Keratinocyte (primary cell): ENCODE data around the gene INTS14. TPM values are rescaled to one million over a fixed set of nuclear protein-coding genes. Genes with fewer than 3 reads are reported as not detected.

ENCODE experiments used
- DNase-seq: peaks from one replicate; pipeline ENCODE4 v3.0.0-alpha.2; 2011; ENCODE audit warnings: low read depth, missing footprints, low spot score
- FAIRE-seq: peaks from 2 replicates; lab custom pipeline; 2011; peaks lifted over from hg19 to GRCh38; lab: Jason Lieb, UNC
- H2AFZ ChIP-seq: 2 replicates; pipeline ENCODE4 v1.6.0; 2012; ENCODE audit warnings: low read length, control low read depth, inconsistent platforms; ENCODE audit not compliant: control insufficient read depth
- H3K27ac ChIP-seq: 2 replicates; pipeline ENCODE4 v1.5.1; 2011; ENCODE audit warnings: low read length; ENCODE audit not compliant: control insufficient read depth, insufficient read depth
- H3K27me3 ChIP-seq: 3 replicates; pipeline ENCODE4 v1.6.0; 2011; ENCODE audit warnings: low read length; ENCODE audit not compliant: control insufficient read depth, insufficient read depth; ENCODE audit errors: extremely low read depth
- H3K36me3 ChIP-seq, 2 experiments: 2 replicates in 1 of 2; 3 replicates in 1 of 2; pipeline ENCODE4 v1.5.1; 2011; ENCODE audit warnings: low read length in 2 of 2, mild to moderate bottlenecking in 1 of 2; ENCODE audit not compliant: control insufficient read depth in 2 of 2, insufficient read depth in 2 of 2; ENCODE audit errors: extremely low read depth in 1 of 2
- H3K4me1 ChIP-seq: 3 replicates; pipeline ENCODE4 v1.5.1; 2011; ENCODE audit warnings: low read length; ENCODE audit not compliant: control insufficient read depth, insufficient read depth; ENCODE audit errors: extremely low read depth
- H3K4me2 ChIP-seq: 3 replicates; pipeline ENCODE4 v1.6.0; 2011; ENCODE audit warnings: low read depth, low read length; ENCODE audit not compliant: control insufficient read depth, insufficient read depth; ENCODE audit errors: extremely low read depth
- H3K4me3 ChIP-seq, 3 experiments: fragments of 200-600 bp in 1 of 3; sonication (generic) in 1 of 3; 2 replicates in 2 of 3; 3 replicates in 1 of 3; pipeline ENCODE4 v1.5.1; 2011 to 2016; ENCODE audit warnings: low read length in 3 of 3, mild to moderate bottlenecking in 3 of 3, control low read depth in 2 of 3, inconsistent platforms in 1 of 3, low read depth in 1 of 3, mixed read lengths in 1 of 3, mixed run types in 1 of 3, moderate library complexity in 1 of 3; ENCODE audit not compliant: control insufficient read depth in 2 of 3, insufficient read depth in 2 of 3; ENCODE audit errors: extremely low read depth in 1 of 3
- H3K79me2 ChIP-seq: 2 replicates; pipeline ENCODE4 v1.6.0; 2012; ENCODE audit warnings: low read length; ENCODE audit not compliant: control insufficient read depth, insufficient read depth
- H3K9ac ChIP-seq: 3 replicates; pipeline ENCODE4 v1.6.0; 2011; ENCODE audit warnings: low read length; ENCODE audit not compliant: control insufficient read depth, insufficient read depth; ENCODE audit errors: extremely low read depth
- H3K9me1 ChIP-seq: 3 replicates; pipeline ENCODE4 v1.6.0; 2011; ENCODE audit warnings: low read length; ENCODE audit not compliant: control insufficient read depth, insufficient read depth; ENCODE audit errors: extremely low read depth
- H3K9me3 ChIP-seq: 2 replicates; pipeline ENCODE4 v1.5.1; 2012; ENCODE audit warnings: low read depth, low read length; ENCODE audit not compliant: control insufficient read depth
- H4K20me1 ChIP-seq: 3 replicates; pipeline ENCODE4 v1.6.0; 2011; ENCODE audit warnings: low read length; ENCODE audit not compliant: control insufficient read depth, insufficient read depth; ENCODE audit errors: extremely low read depth
- CTCF ChIP-seq, 3 experiments: IDR thresholded peaks in 1 of 3; conservative IDR thresholded peaks in 1 of 3; optimal IDR thresholded peaks in 1 of 3; 2 replicates in 2 of 3; 3 replicates in 1 of 3; pipeline versions ENCODE3 to v1.5.1; 2011; ENCODE audit warnings: low read length in 3 of 3, mild to moderate bottlenecking in 3 of 3, moderate library complexity in 2 of 3, control low read depth in 1 of 3, inconsistent platforms in 1 of 3; ENCODE audit not compliant: insufficient read depth in 2 of 3; ENCODE audit errors: extremely low read depth in 1 of 3
- EZH2 ChIP-seq: IDR thresholded peaks from one replicate; pipeline ENCODE4 v1.6.1; 2012; ENCODE audit warnings: inconsistent platforms, mild to moderate bottlenecking, low read length, moderate library complexity
- dilution Hi-C: fragments of 300-500 bp; cut with MboI; formaldehyde crosslinking; loops from one replicate; pipeline ENCODE4 v1.7.0; 2020; ENCODE audit warnings: low sequenced_read_pairs; ENCODE audit not compliant: extremely low pct_ligation_motif_present
- polyA minus RNA-seq, 3 experiments: library from RNA; depleted of rRNA, polyadenylated mRNA; stranded (reverse); fragments of >200 nt; gene quantifications; 1 replicate in 1 of 3; 2 replicates in 1 of 3; 3 replicates in 1 of 3; pipeline ENCODE4 v1.2.3, GENCODE V29; 2011
- polyA plus RNA-seq, 5 experiments: library from polyadenylated mRNA; depleted of rRNA in 3 of 5; stranded (reverse) in 3 of 5; stranded (forward) in 1 of 5; unstranded in 1 of 5; fragments of >200 nt; gene quantifications; 1 replicate in 1 of 5; 2 replicates in 3 of 5; 3 replicates in 1 of 5; pipeline versions ENCODE4 v1.2.1 to v1.2.3, GENCODE V29; 2011 to 2012; ENCODE audit warnings: missing spikeins in 2 of 5, low read depth in 1 of 5, low replicate concordance in 1 of 5

Gene INTS14
- polyA plus RNA-seq (40.4 to 51.0 TPM (median 47.6 TPM) in 3 replicates), polyA minus RNA-seq (24.0 to 54.3 TPM (median 43.4 TPM) in 3 replicates)
- polyA plus RNA-seq (2011; ENCODE audit: low read depth): 6.6 TPM
- 29.2 and 49.2 TPM in 2 replicates for polyA plus RNA-seq (2011; cell fraction: cytosol; rRNA removed)
- polyA plus RNA-seq (2011; cell fraction: nucleus; rRNA removed): 50.7 and 57.9 TPM in 2 replicates
- 24.7 and 26.4 TPM in 2 replicates for polyA plus RNA-seq (2012; ENCODE audit: low replicate concordance)
- 43.9 TPM for polyA minus RNA-seq (2011; cell fraction: cytosol; rRNA and poly(A)+ RNA removed)
- 29.5 and 45.3 TPM in 2 replicates for polyA minus RNA-seq (2011; cell fraction: nucleus; rRNA and poly(A)+ RNA removed)

DNA sequence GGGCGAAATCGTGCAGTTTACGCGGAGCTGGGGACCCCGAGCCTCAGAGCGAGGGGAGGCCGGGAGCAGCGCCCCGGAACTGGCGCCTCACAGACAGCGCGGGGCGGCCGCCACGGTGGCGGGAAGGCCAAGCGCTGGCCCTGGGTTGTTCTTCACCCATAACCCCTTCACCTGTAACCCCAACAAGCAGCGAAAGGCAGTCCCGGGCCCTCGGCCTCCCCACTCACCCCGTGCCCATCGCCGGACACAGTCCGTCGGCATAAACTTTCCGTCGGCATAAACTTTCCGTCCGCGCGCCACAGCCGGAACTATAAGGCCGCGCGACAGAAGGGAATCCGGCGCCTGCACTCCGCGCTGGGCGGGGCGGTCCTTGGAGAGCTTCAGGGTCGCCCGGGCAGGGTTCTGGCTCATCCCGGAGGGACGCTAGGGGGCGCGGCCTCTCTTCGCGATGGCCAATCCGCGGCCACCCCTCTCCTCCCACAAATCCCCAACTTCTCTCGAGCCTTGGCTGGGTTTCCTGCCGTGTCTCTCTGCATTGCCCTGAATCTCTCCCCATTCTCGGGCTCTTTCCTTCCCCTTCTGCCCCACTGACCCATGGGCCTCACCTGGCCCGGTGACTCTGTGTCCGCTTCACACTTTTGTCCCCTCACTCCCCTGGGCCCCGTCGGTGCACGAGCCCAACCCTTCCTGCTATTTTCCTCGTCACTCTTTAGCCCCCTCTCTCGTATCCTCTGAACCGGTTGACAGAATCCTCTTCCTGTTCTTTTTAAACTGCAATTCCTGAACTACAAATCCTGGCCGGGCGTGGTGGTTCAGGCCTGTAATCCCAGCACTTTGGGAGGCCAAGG, at the start of gene INTS14:
TSS of gene INTS14 (minus strand) at position 261 of the 848 bp plus-strand sequence. CDS start 3,751 bp downstream, outside the sequence.
- Histone ChIP-seq H3K4me1 (peaks cover 19% of the 10 kb centered on the region), H3K4me3 (peak within 1 kb of the TSS; percentile 73 to 89 (median 75)), H3K4me2 (peak within 1 kb of the TSS; percentile 80), H3K27ac (peak within 1 kb of the TSS; percentile 95), H3K9me3 (no peaks in the 10 kb centered on the region), H2AFZ (peak within 1 kb of the TSS; percentile 97), H3K36me3 (no peaks in the 10 kb centered on the region), H4K20me1 (no peaks in the 10 kb centered on the region), H3K9ac (peak within 1 kb of the TSS; percentile 97), H3K79me2 (peaks cover 33% of the 10 kb centered on the region), H3K9me1 (no peaks in the 10 kb centered on the region), H3K27me3 (no peaks in the 10 kb centered on the region)
- DNase-seq (peak; percentile 40), FAIRE-seq (peak; percentile 60)
- dilution Hi-C loops: no loop called here
- peak; percentile 46 to 75 (median 54) for TF ChIP-seq CTCF (optimal IDR thresholded peaks at IDR 0.05 in 1 of 3, IDR thresholded peaks at IDR 0.05 in 1 of 3, conservative IDR thresholded peaks at IDR 0.05 in 1 of 3; ENCODE audit: extremely low read depth in 1 of 3, insufficient read depth in 2 of 3, low read length in 3 of 3)
- no peak for TF ChIP-seq EZH2

DNA sequence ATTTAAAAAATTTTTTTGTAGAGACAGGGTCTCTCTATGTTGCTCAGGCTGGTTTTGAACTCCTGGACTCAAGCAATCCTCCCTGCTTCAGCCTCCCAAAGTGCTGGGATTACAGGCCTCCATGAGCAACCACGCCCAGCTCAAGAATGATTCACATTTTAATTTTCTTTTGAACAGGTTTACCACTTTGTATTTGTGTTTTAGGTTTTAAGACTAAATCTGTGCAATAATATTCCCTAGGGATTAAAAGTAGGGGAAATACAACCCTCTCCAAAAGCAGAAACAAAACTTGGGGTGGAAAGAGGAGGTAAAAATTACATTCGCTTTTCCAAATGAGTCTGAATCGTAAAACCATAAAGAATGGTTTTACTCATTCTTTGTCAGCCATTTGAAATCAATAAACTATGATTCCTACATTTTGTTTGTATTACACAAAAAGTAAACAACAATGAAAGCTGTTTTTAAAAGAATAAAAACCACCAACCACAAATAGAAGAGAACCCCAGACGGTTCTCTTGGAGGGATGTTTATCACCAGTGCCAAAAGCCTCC, 48.6 kb upstream of the INTS14 start:
- Histone ChIP-seq H2AFZ (no peak overlapping the region), H3K4me3 (no peak overlapping the region), H3K4me1 (peaks cover 15% of the 10 kb centered on the region), H3K9me3 (no peaks in the 10 kb centered on the region), H3K27ac (no peak overlapping the region), H4K20me1 (no peaks in the 10 kb centered on the region), H3K4me2 (no peak overlapping the region), H3K9me1 (no peaks in the 10 kb centered on the region), H3K36me3 (peaks cover 0 to 5% of the 10 kb centered on the region in 2 experiments), H3K9ac (no peak overlapping the region), H3K27me3 (no peaks in the 10 kb centered on the region), H3K79me2 (no peaks in the 10 kb centered on the region)
- dilution Hi-C loops: no loop called here
- no peak for DNase-seq
- no peak for TF ChIP-seq CTCF (optimal IDR thresholded peaks at IDR 0.05 in 1 of 3, IDR thresholded peaks at IDR 0.05 in 1 of 3, conservative IDR thresholded peaks at IDR 0.05 in 1 of 3; ENCODE audit: extremely low read depth in 1 of 3, insufficient read depth in 2 of 3, low read length in 3 of 3)
- TF ChIP-seq EZH2: no peak
- FAIRE-seq: no peak
